Measurements from ENCODE around the gene GPRC5C. TPM values are rescaled to one million over a fixed set of nuclear protein-coding genes. Genes with fewer than 3 reads are reported as not detected.

Gene GPRC5C
- total RNA-seq, 1 donor from 2014 or later, result 13.5 TPM

GRCh38 chr17:74389937-74390679, 41.8 kb upstream of the GPRC5C start:
- Histone ChIP-seq H3K27me3 (no peaks in the 10 kb centered on the region), H3K9me3 (ENCODE audit: low read depth) (no peaks in the 10 kb centered on the region), H3K36me3 (no peaks in the 10 kb centered on the region), H3K27ac (no peak overlapping the region), H3F3A (ENCODE audit: low read depth) (no peaks in the 10 kb centered on the region), H3K4me1 (peaks cover 19% of the 10 kb centered on the region), H2AFZ (replicated peaks) (no peak overlapping the region), H3K79me2 (ENCODE audit: low read depth) (no peaks in the 10 kb centered on the region), H4K20me1 (ENCODE audit: low read depth) (no peaks in the 10 kb centered on the region), H3K4me2 (no peak overlapping the region), H3K9ac (no peak overlapping the region), H3K4me3 (no peak overlapping the region)
- peaks cover 7% of the 10 kb centered on the region for H3K27me3 Mint-ChIP-seq (ENCODE audit: insufficient read depth, low read depth)
- TF ChIP-seq EZH2phosphoT487 (IDR thresholded peaks at IDR 0.05), result no peak
- TF ChIP-seq, protein P1, sequence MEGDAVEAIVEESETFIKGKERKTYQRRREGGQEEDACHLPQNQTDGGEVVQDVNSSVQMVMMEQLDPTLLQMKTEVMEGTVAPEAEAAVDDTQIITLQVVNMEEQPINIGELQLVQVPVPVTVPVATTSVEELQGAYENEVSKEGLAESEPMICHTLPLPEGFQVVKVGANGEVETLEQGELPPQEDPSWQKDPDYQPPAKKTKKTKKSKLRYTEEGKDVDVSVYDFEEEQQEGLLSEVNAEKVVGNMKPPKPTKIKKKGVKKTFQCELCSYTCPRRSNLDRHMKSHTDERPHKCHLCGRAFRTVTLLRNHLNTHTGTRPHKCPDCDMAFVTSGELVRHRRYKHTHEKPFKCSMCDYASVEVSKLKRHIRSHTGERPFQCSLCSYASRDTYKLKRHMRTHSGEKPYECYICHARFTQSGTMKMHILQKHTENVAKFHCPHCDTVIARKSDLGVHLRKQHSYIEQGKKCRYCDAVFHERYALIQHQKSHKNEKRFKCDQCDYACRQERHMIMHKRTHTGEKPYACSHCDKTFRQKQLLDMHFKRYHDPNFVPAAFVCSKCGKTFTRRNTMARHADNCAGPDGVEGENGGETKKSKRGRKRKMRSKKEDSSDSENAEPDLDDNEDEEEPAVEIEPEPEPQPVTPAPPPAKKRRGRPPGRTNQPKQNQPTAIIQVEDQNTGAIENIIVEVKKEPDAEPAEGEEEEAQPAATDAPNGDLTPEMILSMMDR (IDR thresholded peaks at IDR 0.05), result no peak
- no peak for TF ChIP-seq EZH2 (IDR thresholded peaks at IDR 0.05)
- H3K9me3 Mint-ChIP-seq, result no peaks in the 10 kb centered on the region
- H3K4me1 Mint-ChIP-seq, result peaks cover 15% of the 10 kb centered on the region
- H3K27ac Mint-ChIP-seq, result no peak overlapping the region
- H3K4me3 Mint-ChIP-seq, result no peak overlapping the region
- no peaks in the 10 kb centered on the region for H3K36me3 Mint-ChIP-seq
- DNase-seq (ENCODE audit: low spot score), result no peak

- Histone ChIP-seq H3K4me2 (no peak overlapping the region), H3K27me3 (no peaks in the 10 kb centered on the region), H2AFZ (replicated peaks) (no peak overlapping the region), H3K4me3 (no peak overlapping the region), H3K36me3 (no peaks in the 10 kb centered on the region), H4K20me1 (ENCODE audit: low read depth) (no peaks in the 10 kb centered on the region), H3K27ac (no peak overlapping the region), H3K79me2 (ENCODE audit: low read depth) (no peaks in the 10 kb centered on the region), H3F3A (ENCODE audit: low read depth) (no peaks in the 10 kb centered on the region), H3K9ac (no peak overlapping the region), H3K4me1 (peaks cover 19% of the 10 kb centered on the region), H3K9me3 (ENCODE audit: low read depth) (no peaks in the 10 kb centered on the region)
- peaks cover 15% of the 10 kb centered on the region for H3K4me1 Mint-ChIP-seq
- no peaks in the 10 kb centered on the region for H3K9me3 Mint-ChIP-seq
- no peak overlapping the region for H3K27ac Mint-ChIP-seq
- TF ChIP-seq, protein P1 (IDR thresholded peaks at IDR 0.05), result no peak
- TF ChIP-seq EZH2 (IDR thresholded peaks at IDR 0.05) (no peak), EZH2phosphoT487 (IDR thresholded peaks at IDR 0.05) (no peak)
- H3K36me3 Mint-ChIP-seq, result no peaks in the 10 kb centered on the region
- peaks cover 7% of the 10 kb centered on the region for H3K27me3 Mint-ChIP-seq (ENCODE audit: insufficient read depth, low read depth)
- DNase-seq (ENCODE audit: low spot score), result no peak
- no peak overlapping the region for H3K4me3 Mint-ChIP-seq
Measured at GRCh38 chr17:74390680-74391653, 40.9 kb upstream of the GPRC5C start.

DNA sequence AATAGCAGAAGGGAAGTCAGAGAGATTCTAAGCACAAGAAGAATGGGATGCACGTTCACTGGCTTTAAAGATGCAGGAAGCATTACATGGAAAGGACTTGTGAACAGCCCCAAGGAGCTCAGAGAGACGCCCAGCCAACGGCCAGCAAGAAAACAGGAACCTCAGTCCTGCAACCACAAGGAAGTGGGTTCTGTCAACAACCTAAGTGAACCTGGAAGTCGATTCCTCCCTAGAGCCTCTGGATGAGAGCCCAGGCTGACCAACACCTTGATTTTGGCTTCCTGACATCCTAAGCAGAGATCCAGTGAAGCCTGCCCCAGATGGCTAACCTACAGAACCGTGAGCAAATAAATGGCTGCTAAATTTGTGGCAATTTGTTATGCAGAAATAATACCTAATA, 40.1 kb upstream of the GPRC5C start:
- Histone ChIP-seq H3K4me3 (no peak overlapping the region), H3K4me1 (peaks cover 19% of the 10 kb centered on the region), H3K27ac (no peak overlapping the region), H2AFZ (replicated peaks) (no peak overlapping the region), H3F3A (ENCODE audit: low read depth) (no peaks in the 10 kb centered on the region), H3K27me3 (no peaks in the 10 kb centered on the region), H3K36me3 (no peaks in the 10 kb centered on the region), H3K79me2 (ENCODE audit: low read depth) (no peaks in the 10 kb centered on the region), H3K9me3 (ENCODE audit: low read depth) (no peaks in the 10 kb centered on the region), H3K4me2 (no peak overlapping the region), H3K9ac (no peak overlapping the region), H4K20me1 (ENCODE audit: low read depth) (no peaks in the 10 kb centered on the region)
- peaks cover 4% of the 10 kb centered on the region for H3K27me3 Mint-ChIP-seq (ENCODE audit: insufficient read depth, low read depth)
- H3K9me3 Mint-ChIP-seq, result no peaks in the 10 kb centered on the region
- H3K27ac Mint-ChIP-seq, result no peak overlapping the region
- no peaks in the 10 kb centered on the region for H3K36me3 Mint-ChIP-seq
- peaks cover 15% of the 10 kb centered on the region for H3K4me1 Mint-ChIP-seq
- H3K4me3 Mint-ChIP-seq, result no peak overlapping the region
- TF ChIP-seq EZH2phosphoT487 (IDR thresholded peaks at IDR 0.05), result no peak
- TF ChIP-seq, protein P1 (IDR thresholded peaks at IDR 0.05), result no peak
- no peak for TF ChIP-seq EZH2 (IDR thresholded peaks at IDR 0.05)
- DNase-seq (ENCODE audit: low spot score), result no peak
